Stimulated activated CD8-positive, alpha-beta memory T cell treated with anti-CD3 and anti-CD28 coated beads, Interleukin-7, amount 100 ng/mL, for 1 hour (primary cell): ENCODE data around the gene CENPK.
"Not testable (repeated sequence)": the region's sequence is repeated elsewhere in the genome, so short reads cannot be mapped to it uniquely, and the experiment has no call there.

ENCODE experiments used
- DNase-seq, 2 donors: peaks; one replicate each; pipeline ENCODE4 v3.0.0-alpha.2; 2020; ENCODE audit warnings: low read depth in 2 of 2

CENPK gene

GRCh38 chr5:65506961-65507360, 56.0 kb downstream of the CENPK start:
- no peak for DNase-seq

- no peak for DNase-seq
These were observed 73.8 kb downstream of the CENPK start for GRCh38 chr5:65489119-65489518.

- not testable (repeated sequence) for DNase-seq
These were observed 74.8 kb downstream of the CENPK start for GRCh38 chr5:65488038-65488687.

- not testable (repeated sequence) for DNase-seq
These were observed 76.2 kb downstream of the CENPK start for GRCh38 chr5:65486803-65487202.

GRCh38 chr5:65485405-65485804, 77.6 kb downstream of the CENPK start:
- DNase-seq = no peak

GRCh38 chr5:65483546-65484346, 79.2 kb downstream of the CENPK start:
- no peak for DNase-seq

GRCh38 chr5:65482736-65483545, 80.0 kb downstream of the CENPK start:
- DNase-seq = no peak

- no peak for DNase-seq
These were observed 80.7 kb downstream of the CENPK start for GRCh38 chr5:65482296-65482735.

- DNase-seq = peak; percentile 49 to 52
These were observed 81.2 kb downstream of the CENPK start, which contains the start of gene ADAMTS6 for GRCh38 chr5:65481635-65482295. ADAMTS6 (minus strand) TSS chr5:65481920; CDS start chr5:65473673, 8,247 bp downstream.

GRCh38 chr5:65481171-65481581, 81.8 kb downstream of the CENPK start:
- no peak for DNase-seq

- peak in 1 of 2 donors; percentile 2 for DNase-seq
These were observed 82.6 kb downstream of the CENPK start for GRCh38 chr5:65480306-65480865.

- DNase-seq = no peak
These were observed 83.4 kb downstream of the CENPK start for GRCh38 chr5:65479527-65479926.

GRCh38 chr5:65478336-65478735, 84.6 kb downstream of the CENPK start:
- DNase-seq = no peak

- no peak for DNase-seq
These were observed 87.1 kb downstream of the CENPK start for GRCh38 chr5:65475895-65476294.

GRCh38 chr5:65475336-65475735, 87.6 kb downstream of the CENPK start:
- no peak for DNase-seq

- DNase-seq = no peak
These were observed 88.7 kb downstream of the CENPK start for GRCh38 chr5:65474130-65474711.

- no peak for DNase-seq
These were observed 94.3 kb downstream of the CENPK start for GRCh38 chr5:65468633-65469032.
